Common myeloid progenitor, CD34-positive (primary cell): ENCODE measurements around the gene MTFP1.

Experiments used
- CTCF ChIA-PET: fragments of 350-600 bp; sonication (Branson Sonifier 250); formaldehyde crosslinking; loops from one replicate; lab custom pipeline; 2021; ENCODE audit warnings: antibody characterized with exemption; lab: Charles Lee
- POLR2A ChIA-PET: fragments of 350-600 bp; sonication (Branson Sonifier 250); formaldehyde crosslinking; loops from one replicate; lab custom pipeline; 2021; ENCODE audit warnings: antibody characterized with exemption; lab: Charles Lee
- DNase-seq, 3 donors: peaks; one replicate each; pipeline versions ENCODE4 v3.0.0 to v3.0.0-alpha.2; 2013
- H3K27ac ChIP-seq, 2 experiments: 1 replicate in 1 of 2; 2 replicates in 1 of 2; pipeline ENCODE4 v1.7.0; 2013; ENCODE audit warnings: inconsistent platforms in 2 of 2, low read length in 2 of 2, mild to moderate bottlenecking in 2 of 2, low read depth in 1 of 2, moderate library complexity in 1 of 2; ENCODE audit not compliant: severe bottlenecking in 2 of 2, insufficient read depth in 1 of 2, poor library complexity in 1 of 2
- H3K27me3 ChIP-seq, 5 experiments: replicated peaks in 2 of 5; 1 replicate in 3 of 5; 2 replicates in 2 of 5; pipeline versions ENCODE4 v1.6.1 to v1.7.0; 2013; ENCODE audit warnings: low read length in 4 of 5, mild to moderate bottlenecking in 2 of 5, moderate library complexity in 2 of 5, inconsistent platforms in 1 of 5; ENCODE audit not compliant: insufficient read depth in 5 of 5, control insufficient read depth in 4 of 5
- H3K36me3 ChIP-seq, 4 experiments: 1 replicate in 2 of 4; 2 replicates in 2 of 4; pipeline versions ENCODE4 v1.6.1 to v1.7.0; 2013; ENCODE audit warnings: low read length in 3 of 4, control low read depth in 1 of 4, mild to moderate bottlenecking in 1 of 4; ENCODE audit not compliant: control insufficient read depth in 4 of 4, insufficient read depth in 4 of 4
- H3K4me1 ChIP-seq, 4 experiments: 1 replicate in 3 of 4; 2 replicates in 1 of 4; pipeline versions ENCODE4 v1.6.1 to v1.7.1; 2013; ENCODE audit warnings: low read length in 3 of 4, mild to moderate bottlenecking in 3 of 4, control low read depth in 1 of 4, inconsistent platforms in 1 of 4, moderate library complexity in 1 of 4; ENCODE audit not compliant: control insufficient read depth in 4 of 4, insufficient read depth in 4 of 4; ENCODE audit errors: control extremely low read depth in 1 of 4
- H3K4me3 ChIP-seq, 7 experiments: 1 replicate in 4 of 7; 2 replicates in 3 of 7; pipeline versions ENCODE4 v1.5.1 to v1.7.0; 2013; ENCODE audit warnings: mild to moderate bottlenecking in 7 of 7, low read length in 6 of 7, moderate library complexity in 6 of 7, inconsistent platforms in 2 of 7, low read depth in 2 of 7, control low read depth in 1 of 7; ENCODE audit not compliant: insufficient read depth in 4 of 7, control insufficient read depth in 1 of 7; ENCODE audit errors: extremely low read depth in 1 of 7
- H3K9me3 ChIP-seq, 5 experiments: 1 replicate in 4 of 5; 2 replicates in 1 of 5; pipeline versions ENCODE4 v1.6.1 to v1.7.1; 2013; ENCODE audit warnings: low read length in 4 of 5, mild to moderate bottlenecking in 2 of 5, inconsistent platforms in 1 of 5, low read depth in 1 of 5, moderate library complexity in 1 of 5; ENCODE audit not compliant: control insufficient read depth in 4 of 5, insufficient read depth in 2 of 5; ENCODE audit errors: control extremely low read depth in 1 of 5
- WGBS: methylation state at CpG from one replicate; pipeline ENCODE4 v1.1.5; 2013; ENCODE audit not compliant: insufficient coverage; 5-methylcytosine and 5-hydroxymethylcytosine counted together

MTFP1 gene

GRCh38 chr22:30438559-30438958 lies 13.0 kb downstream of the MTFP1 start:
- no peaks in the 10 kb centered on the region for H3K36me3 ChIP-seq
- peaks cover 0 to 7% (median 4%) of the 10 kb centered on the region in 5 experiments for H3K27me3 ChIP-seq
- CTCF ChIA-PET, result interaction anchor here (1.2 to 2.9 kb wide), 3 partner anchors 11 to 27 kb away, joined by 3 to 14 read pairs (median 10); partner anchors contain the start of gene MTFP1
- H3K4me3 ChIP-seq, result no peak overlapping the region
- no peaks in the 10 kb centered on the region for H3K9me3 ChIP-seq
- POLR2A ChIA-PET, result no interaction called here
- peaks cover 0 to 18% (median 14%) of the 10 kb centered on the region in 4 experiments for H3K4me1 ChIP-seq
- no peak overlapping the region for H3K27ac ChIP-seq
- WGBS, result 88% methylated on average over 2 of the region's 3 CpGs
- no peak for DNase-seq

- H3K9me3 ChIP-seq, result no peaks in the 10 kb centered on the region
- H3K4me3 ChIP-seq, result no peak overlapping the region
- DNase-seq, result no peak
- H3K27ac ChIP-seq, result no peak overlapping the region
- peaks cover 0 to 18% (median 14%) of the 10 kb centered on the region in 4 experiments for H3K4me1 ChIP-seq
- ChIA-PET CTCF (interaction anchor here (1.3 kb wide), 1 partner anchor 16 kb away, joined by 3 read pairs; no protein-coding TSS in a partner anchor), POLR2A (no interaction called here)
- no peaks in the 10 kb centered on the region for H3K36me3 ChIP-seq
- peaks cover 0 to 7% (median 4%) of the 10 kb centered on the region in 5 experiments for H3K27me3 ChIP-seq
- WGBS, result 87% methylated on average over 4 of the region's 4 CpGs
Measured at GRCh38 chr22:30439226-30439625, 13.7 kb downstream of the MTFP1 start.

- ChIA-PET POLR2A (no interaction called here), CTCF (interaction anchor here (1.3 kb wide), 1 partner anchor 16 kb away, joined by 3 read pairs; no protein-coding TSS in a partner anchor)
- DNase-seq, result no peak
- Histone ChIP-seq H3K4me1 (peaks cover 0 to 18% (median 14%) of the 10 kb centered on the region in 4 experiments), H3K27ac (no peak overlapping the region), H3K36me3 (no peaks in the 10 kb centered on the region), H3K4me3 (no peak overlapping the region), H3K9me3 (no peaks in the 10 kb centered on the region), H3K27me3 (peaks cover 0 to 7% (median 4%) of the 10 kb centered on the region in 5 experiments)
- over 99% methylated on average over 8 of the region's 11 CpGs for WGBS
Measured at GRCh38 chr22:30439836-30440235, 14.3 kb downstream of the MTFP1 start.

GRCh38 chr22:30441088-30441487 lies 15.5 kb downstream of the MTFP1 start:
- 87% methylated on average over 6 of the region's 9 CpGs for WGBS
- Histone ChIP-seq H3K27ac (no peak overlapping the region), H3K36me3 (no peaks in the 10 kb centered on the region), H3K4me1 (peaks cover 0 to 9% (median 4%) of the 10 kb centered on the region in 4 experiments), H3K4me3 (no peak overlapping the region), H3K27me3 (peaks cover 0 to 9% (median 5%) of the 10 kb centered on the region in 5 experiments), H3K9me3 (no peaks in the 10 kb centered on the region)
- no peak for DNase-seq
- ChIA-PET CTCF (interaction anchor here (0.6 to 1.4 kb wide), 2 partner anchors 18 to 247 kb away, joined by 3 to 4 read pairs; no protein-coding TSS in a partner anchor), POLR2A (no interaction called here)

- no peak overlapping the region for H3K4me3 ChIP-seq
- peak; percentile 59 to 66 (median 62) for DNase-seq
- no peak overlapping the region for H3K27ac ChIP-seq
- peaks cover 0 to 9% (median 4%) of the 10 kb centered on the region in 4 experiments for H3K4me1 ChIP-seq
- no peaks in the 10 kb centered on the region for H3K36me3 ChIP-seq
- H3K27me3 ChIP-seq, result peaks cover 0 to 13% (median 4%) of the 10 kb centered on the region in 5 experiments
- CTCF ChIA-PET, result interaction anchor here (0.7 to 3.3 kb wide), 18 partner anchors 9 to 310 kb away, joined by 3 to 23 read pairs (median 4); partner anchors contain the start of gene SEC14L3
- POLR2A ChIA-PET, result interaction anchor here (0.6 kb wide), 1 partner anchor 43 kb away, joined by 3 read pairs; no protein-coding TSS in a partner anchor
- 30% methylated on average over 8 of the region's 11 CpGs for WGBS
- H3K9me3 ChIP-seq, result no peaks in the 10 kb centered on the region
Measured at GRCh38 chr22:30444632-30445437, 19.3 kb downstream of the MTFP1 start.

GRCh38 chr22:30445438-30446145 lies 20.0 kb downstream of the MTFP1 start:
- no peaks in the 10 kb centered on the region for H3K36me3 ChIP-seq
- 100% methylated on average over 2 of the region's 5 CpGs for WGBS
- H3K9me3 ChIP-seq, result no peaks in the 10 kb centered on the region
- H3K27ac ChIP-seq, result no peak overlapping the region
- DNase-seq, result no peak
- H3K27me3 ChIP-seq, result peaks cover 0 to 12% (median 0%) of the 10 kb centered on the region in 5 experiments
- no peak overlapping the region for H3K4me3 ChIP-seq
- POLR2A ChIA-PET, result no interaction called here
- peaks cover 0 to 9% (median 4%) of the 10 kb centered on the region in 4 experiments for H3K4me1 ChIP-seq
- CTCF ChIA-PET, result interaction anchor here (0.9 to 3.3 kb wide), 17 partner anchors 8 to 309 kb away, joined by 3 to 23 read pairs (median 4); partner anchors contain the start of gene SEC14L3
